ENCODE measurements around the gene LCN15. TPM values are rescaled to one million over a fixed set of nuclear protein-coding genes. Genes with fewer than 3 reads are reported as not detected.

LCN15 gene
- total and polyA plus RNA-seq, 4 donors = not detected

DNA sequence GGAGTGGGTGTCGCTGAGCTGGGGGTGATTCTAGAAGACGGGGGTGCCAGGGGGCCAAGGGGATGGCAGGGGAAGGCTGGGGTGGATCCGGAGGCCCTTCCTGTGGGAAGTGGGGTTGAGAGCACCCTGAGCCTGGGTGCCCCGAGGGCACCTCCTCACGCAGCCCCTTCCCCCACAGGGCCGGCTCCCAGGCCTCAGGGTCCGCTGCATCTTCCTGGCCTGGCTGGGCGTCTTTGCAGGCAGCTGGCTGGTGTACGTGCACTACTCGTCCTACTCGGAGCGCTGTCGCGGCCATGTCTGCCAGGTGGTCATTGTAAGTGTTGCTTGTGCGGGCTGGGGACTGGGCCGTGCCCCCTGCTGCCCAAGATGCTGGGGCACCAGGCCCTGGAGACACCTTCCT, 46.9 kb downstream of the LCN15 start:
- no peak overlapping the region for H3K9ac ChIP-seq (ENCODE audit: low read depth in 1 of 2, low read length in 2 of 2)
- 85% methylated on average over 16 of the region's 16 CpGs for WGBS

GRCh38 chr9:136714893-136715274, 49.4 kb downstream of the LCN15 start:
- DNase-seq (ENCODE audit: low spot score) = no peak
- Histone ChIP-seq H3K27me3 (ENCODE audit: control insufficient read depth in 4 of 4, insufficient read depth in 4 of 4, low read length in 3 of 4) (no peaks in the 10 kb centered on the region), H3K4me1 (ENCODE audit: control insufficient read depth in 4 of 4, insufficient read depth in 4 of 4, low read length in 3 of 4) (peaks cover 4 to 26% (median 15%) of the 10 kb centered on the region in 4 donors), H3K9ac (ENCODE audit: low read depth in 1 of 2, low read length in 2 of 2) (no peak overlapping the region), H3K36me3 (ENCODE audit: control insufficient read depth in 4 of 4, insufficient read depth in 3 of 4, low read depth in 1 of 4, low read length in 3 of 4) (no peaks in the 10 kb centered on the region), H3K27ac (ENCODE audit: low read depth in 1 of 2, low read length in 2 of 2) (peak overlapping the region in 1 of 2 donors; percentile 33), H3K4me3 (ENCODE audit: low read depth in 1 of 3, low read length in 3 of 3) (no peak overlapping the region), H3K9me3 (ENCODE audit: control insufficient read depth in 4 of 4, low read length in 3 of 4) (no peaks in the 10 kb centered on the region)
- TF ChIP-seq ATF3 (IDR thresholded peaks at IDR 0.05) = no peak
- no peak for TF ChIP-seq YY1 (IDR thresholded peaks at IDR 0.05)
- TF ChIP-seq TAF1 (conservative IDR thresholded peaks at IDR 0.05) = no peak
- TF ChIP-seq, protein P1, sequence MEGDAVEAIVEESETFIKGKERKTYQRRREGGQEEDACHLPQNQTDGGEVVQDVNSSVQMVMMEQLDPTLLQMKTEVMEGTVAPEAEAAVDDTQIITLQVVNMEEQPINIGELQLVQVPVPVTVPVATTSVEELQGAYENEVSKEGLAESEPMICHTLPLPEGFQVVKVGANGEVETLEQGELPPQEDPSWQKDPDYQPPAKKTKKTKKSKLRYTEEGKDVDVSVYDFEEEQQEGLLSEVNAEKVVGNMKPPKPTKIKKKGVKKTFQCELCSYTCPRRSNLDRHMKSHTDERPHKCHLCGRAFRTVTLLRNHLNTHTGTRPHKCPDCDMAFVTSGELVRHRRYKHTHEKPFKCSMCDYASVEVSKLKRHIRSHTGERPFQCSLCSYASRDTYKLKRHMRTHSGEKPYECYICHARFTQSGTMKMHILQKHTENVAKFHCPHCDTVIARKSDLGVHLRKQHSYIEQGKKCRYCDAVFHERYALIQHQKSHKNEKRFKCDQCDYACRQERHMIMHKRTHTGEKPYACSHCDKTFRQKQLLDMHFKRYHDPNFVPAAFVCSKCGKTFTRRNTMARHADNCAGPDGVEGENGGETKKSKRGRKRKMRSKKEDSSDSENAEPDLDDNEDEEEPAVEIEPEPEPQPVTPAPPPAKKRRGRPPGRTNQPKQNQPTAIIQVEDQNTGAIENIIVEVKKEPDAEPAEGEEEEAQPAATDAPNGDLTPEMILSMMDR (IDR thresholded peaks at IDR 0.05; ENCODE audit: low read depth, low read length, missing input control) = no peak
- TF ChIP-seq FOXA2 (IDR thresholded peaks at IDR 0.05) = no peak
- TF ChIP-seq RXRA (IDR thresholded peaks at IDR 0.05) = no peak
- TF ChIP-seq JUND (IDR thresholded peaks at IDR 0.05) = no peak
- TF ChIP-seq SP1 (IDR thresholded peaks at IDR 0.05) = no peak
- TF ChIP-seq, protein P2, sequence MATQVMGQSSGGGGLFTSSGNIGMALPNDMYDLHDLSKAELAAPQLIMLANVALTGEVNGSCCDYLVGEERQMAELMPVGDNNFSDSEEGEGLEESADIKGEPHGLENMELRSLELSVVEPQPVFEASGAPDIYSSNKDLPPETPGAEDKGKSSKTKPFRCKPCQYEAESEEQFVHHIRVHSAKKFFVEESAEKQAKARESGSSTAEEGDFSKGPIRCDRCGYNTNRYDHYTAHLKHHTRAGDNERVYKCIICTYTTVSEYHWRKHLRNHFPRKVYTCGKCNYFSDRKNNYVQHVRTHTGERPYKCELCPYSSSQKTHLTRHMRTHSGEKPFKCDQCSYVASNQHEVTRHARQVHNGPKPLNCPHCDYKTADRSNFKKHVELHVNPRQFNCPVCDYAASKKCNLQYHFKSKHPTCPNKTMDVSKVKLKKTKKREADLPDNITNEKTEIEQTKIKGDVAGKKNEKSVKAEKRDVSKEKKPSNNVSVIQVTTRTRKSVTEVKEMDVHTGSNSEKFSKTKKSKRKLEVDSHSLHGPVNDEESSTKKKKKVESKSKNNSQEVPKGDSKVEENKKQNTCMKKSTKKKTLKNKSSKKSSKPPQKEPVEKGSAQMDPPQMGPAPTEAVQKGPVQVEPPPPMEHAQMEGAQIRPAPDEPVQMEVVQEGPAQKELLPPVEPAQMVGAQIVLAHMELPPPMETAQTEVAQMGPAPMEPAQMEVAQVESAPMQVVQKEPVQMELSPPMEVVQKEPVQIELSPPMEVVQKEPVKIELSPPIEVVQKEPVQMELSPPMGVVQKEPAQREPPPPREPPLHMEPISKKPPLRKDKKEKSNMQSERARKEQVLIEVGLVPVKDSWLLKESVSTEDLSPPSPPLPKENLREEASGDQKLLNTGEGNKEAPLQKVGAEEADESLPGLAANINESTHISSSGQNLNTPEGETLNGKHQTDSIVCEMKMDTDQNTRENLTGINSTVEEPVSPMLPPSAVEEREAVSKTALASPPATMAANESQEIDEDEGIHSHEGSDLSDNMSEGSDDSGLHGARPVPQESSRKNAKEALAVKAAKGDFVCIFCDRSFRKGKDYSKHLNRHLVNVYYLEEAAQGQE (IDR thresholded peaks at IDR 0.05) = no peak
- no peak for TF ChIP-seq GABPA (IDR thresholded peaks at IDR 0.05 in 1 of 2, conservative IDR thresholded peaks at IDR 0.05 in 1 of 2)
- TF ChIP-seq, protein P3, sequence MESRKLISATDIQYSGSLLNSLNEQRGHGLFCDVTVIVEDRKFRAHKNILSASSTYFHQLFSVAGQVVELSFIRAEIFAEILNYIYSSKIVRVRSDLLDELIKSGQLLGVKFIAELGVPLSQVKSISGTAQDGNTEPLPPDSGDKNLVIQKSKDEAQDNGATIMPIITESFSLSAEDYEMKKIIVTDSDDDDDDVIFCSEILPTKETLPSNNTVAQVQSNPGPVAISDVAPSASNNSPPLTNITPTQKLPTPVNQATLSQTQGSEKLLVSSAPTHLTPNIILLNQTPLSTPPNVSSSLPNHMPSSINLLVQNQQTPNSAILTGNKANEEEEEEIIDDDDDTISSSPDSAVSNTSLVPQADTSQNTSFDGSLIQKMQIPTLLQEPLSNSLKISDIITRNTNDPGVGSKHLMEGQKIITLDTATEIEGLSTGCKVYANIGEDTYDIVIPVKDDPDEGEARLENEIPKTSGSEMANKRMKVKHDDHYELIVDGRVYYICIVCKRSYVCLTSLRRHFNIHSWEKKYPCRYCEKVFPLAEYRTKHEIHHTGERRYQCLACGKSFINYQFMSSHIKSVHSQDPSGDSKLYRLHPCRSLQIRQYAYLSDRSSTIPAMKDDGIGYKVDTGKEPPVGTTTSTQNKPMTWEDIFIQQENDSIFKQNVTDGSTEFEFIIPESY (IDR thresholded peaks at IDR 0.05) = no peak
- no peak for TF ChIP-seq NR2F2 (IDR thresholded peaks at IDR 0.05)
- WGBS = 57% methylated on average over 8 of the region's 8 CpGs

More for the DNA sequence above, 46.9 kb downstream of the LCN15 start:
- Histone ChIP-seq H3K27me3 (ENCODE audit: control insufficient read depth in 4 of 4, insufficient read depth in 4 of 4, low read length in 3 of 4) (no peaks in the 10 kb centered on the region), H3K4me1 (ENCODE audit: control insufficient read depth in 4 of 4, insufficient read depth in 4 of 4, low read length in 3 of 4) (peaks cover 4 to 28% (median 12%) of the 10 kb centered on the region in 4 donors), H3K4me3 (ENCODE audit: low read depth in 1 of 3, low read length in 3 of 3) (no peak overlapping the region), H3K27ac (ENCODE audit: low read depth in 1 of 2, low read length in 2 of 2) (no peak overlapping the region), H3K9me3 (ENCODE audit: control insufficient read depth in 4 of 4, low read length in 3 of 4) (no peaks in the 10 kb centered on the region), H3K36me3 (ENCODE audit: control insufficient read depth in 4 of 4, insufficient read depth in 3 of 4, low read depth in 1 of 4, low read length in 3 of 4) (peaks cover 0 to 3% (median 0%) of the 10 kb centered on the region in 4 donors)
- DNase-seq (ENCODE audit: low spot score) = no peak
- TF ChIP-seq YY1 (IDR thresholded peaks at IDR 0.05) (no peak), FOXA2 (IDR thresholded peaks at IDR 0.05) (no peak), ATF3 (IDR thresholded peaks at IDR 0.05) (no peak), SP1 (IDR thresholded peaks at IDR 0.05) (no peak)
- TF ChIP-seq, protein P3 (IDR thresholded peaks at IDR 0.05) = no peak

All from liver (tissue), 9 donors.